GM19240 (cell line): ENCODE data around the gene BRCA1.
"Not testable (repeated sequence)": the region's sequence is repeated elsewhere in the genome, so short reads cannot be mapped to it uniquely, and the experiment has no call there.

Source experiments
- DNase-seq: peaks from one replicate; pipeline ENCODE4 v3.0.0; 2011; ENCODE audit warnings: low spot score; ENCODE audit not compliant: insufficient read length

The BRCA1 gene

DNA sequence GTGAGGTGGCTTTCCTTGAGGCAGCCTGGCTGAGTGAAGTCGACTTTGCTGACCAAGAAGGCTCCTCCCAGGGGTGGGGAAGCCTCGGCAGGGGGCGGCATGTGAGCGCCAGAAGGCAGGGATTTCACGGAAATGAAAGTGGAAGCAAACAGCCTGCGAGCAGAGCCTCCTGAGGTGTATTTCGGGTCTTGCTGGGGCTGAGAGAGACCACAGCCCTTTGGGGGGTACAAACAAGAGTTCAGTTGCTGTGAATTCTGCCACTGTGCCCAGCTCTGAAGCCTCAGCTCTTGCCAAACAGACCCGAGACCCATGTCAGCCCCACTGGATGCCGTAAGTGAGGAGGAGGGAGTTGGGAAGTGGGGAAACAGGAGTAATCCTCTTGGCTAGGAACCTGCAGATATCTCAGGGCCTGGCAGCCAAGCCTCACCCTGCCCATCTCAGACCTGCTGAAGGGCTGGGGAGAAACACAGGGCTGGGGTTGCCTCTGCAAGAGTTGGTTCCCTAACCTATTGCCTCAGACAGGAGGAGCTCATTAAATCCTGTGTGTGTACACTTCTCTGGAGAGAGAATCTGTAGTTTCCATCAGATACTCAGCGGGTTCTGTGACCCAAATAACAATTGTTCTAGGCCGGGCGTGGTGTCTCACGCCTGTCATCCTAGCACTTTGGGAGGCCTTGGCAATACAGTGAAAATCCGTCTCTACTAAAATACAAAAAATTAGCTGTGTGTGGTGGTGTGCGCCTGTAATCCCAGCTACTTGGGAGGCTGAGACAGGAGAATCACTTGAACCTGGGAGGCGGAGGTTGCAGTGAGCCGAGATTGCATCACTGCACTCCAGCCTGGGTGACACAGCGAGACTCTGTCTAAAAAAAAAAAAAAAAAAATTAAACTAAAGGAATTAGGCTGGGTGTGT lies 118.3 kb downstream of the BRCA1 start, which contains the start of gene IFI35:
Gene IFI35 (plus strand): TSS at position 146 of the 913 bp plus-strand sequence. CDS start 164 bp downstream, at position 310.
- peak; percentile 81 for DNase-seq

GRCh38 chr17:43003542-43004172 lies 121.5 kb downstream of the BRCA1 start:
- no peak for DNase-seq

GRCh38 chr17:43000894-43001293 lies 124.3 kb downstream of the BRCA1 start:
- not testable (repeated sequence) for DNase-seq

DNA sequence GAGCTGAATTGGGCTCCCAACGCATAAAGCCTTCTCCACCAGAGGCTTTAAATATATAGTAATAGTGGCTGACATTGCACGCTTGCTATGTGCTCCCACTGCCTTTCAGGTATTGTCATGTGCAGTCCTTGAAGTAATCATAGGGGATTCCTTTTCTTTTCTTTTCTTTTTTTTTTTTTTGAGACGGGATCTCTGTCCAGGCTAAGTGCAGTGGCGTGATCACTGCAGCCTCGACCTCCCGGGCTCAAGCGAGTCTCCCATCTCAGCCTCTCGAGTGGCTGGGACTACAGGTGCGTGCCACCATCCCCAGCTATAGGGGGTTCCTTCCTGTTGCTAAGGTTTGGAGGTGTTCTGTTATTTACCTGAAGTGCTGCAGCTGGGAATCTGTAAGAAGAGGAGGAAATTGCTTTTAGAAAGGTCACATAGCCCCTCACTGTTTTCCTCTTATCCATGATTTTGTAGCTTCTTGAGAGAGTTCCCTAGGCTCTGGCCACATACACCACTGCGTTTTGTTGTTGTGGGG lies 126.1 kb downstream of the BRCA1 start:
- no peak for DNase-seq

DNA sequence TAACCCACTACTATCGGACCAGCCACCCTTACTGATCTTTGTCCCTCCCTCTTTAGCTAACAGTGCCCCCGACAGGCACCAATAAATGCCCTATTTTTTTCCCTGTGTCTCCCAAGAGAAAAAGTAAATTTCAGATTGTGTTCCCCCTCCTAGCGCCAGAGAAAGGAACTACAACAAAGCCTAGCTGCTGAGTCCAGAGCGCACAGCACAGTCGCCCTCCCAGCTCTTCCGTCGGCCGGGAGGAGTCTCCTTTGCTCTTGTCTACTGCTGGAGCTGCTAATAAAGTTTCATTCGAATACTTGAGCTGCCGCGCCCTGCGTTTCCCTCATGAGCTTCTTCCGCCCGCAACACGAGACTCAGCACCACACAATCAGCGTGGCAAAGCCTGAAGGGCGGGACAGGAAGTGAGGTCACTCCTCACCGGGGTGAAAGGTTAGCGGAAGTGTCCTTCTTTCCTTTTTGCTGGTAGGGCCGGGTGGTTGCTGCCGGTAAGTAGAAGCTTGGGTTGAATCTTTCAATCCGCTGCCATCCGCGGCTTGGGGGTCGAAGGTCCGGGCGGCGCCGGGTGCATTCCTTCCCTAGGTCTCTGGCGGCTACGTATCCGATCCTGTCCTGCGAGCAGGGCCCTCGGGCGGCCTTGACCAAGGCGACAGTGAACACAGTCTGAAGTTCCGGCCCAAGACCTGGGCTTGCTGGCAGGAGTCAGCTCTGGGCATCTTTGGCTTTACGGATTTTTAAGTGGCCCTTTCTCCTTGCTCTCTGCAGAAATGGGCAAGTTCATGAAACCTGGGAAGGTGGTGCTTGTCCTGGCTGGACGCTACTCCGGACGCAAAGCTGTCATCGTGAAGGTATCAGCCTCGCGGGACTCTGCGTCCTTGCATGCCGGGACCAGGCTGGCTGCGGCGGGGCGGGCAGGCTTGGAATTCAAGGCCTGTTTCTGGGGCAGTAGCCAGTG lies 126.9 kb downstream of the BRCA1 start, which contains the start of gene RPL27:
Gene RPL27 (plus strand): TSS at position 436 of the 955 bp plus-strand sequence. CDS start 332 bp downstream, at position 768.
- peak; percentile 87 for DNase-seq

DNA sequence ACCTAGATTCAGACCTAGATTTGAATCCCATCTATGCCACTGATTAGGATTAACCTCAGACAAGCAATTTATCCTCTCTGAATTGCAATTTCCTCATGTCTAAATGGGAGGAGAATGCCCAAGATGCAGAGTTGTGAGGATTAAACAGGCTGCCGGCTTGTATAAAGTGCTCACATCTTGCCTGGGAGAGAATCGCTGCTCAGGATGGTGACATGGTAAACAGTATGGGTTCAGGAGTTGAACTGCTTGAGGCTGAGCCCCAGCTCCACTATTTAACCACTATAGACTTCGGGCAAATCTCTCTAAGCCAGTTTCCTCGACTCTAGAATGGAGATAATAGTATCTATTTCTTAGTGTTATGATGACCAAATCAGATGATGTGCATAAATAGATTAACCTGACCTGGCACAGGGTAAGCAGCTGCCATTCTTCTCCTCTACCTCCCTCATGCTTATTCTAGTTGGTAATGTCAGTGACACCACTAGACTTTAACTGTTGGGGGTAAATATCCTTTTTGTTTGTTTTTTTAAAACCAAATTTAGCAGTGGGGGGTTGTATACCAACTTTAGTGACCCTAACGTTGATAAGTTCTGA lies 127.7 kb downstream of the BRCA1 start:
- DNase-seq = no peak
